Nephron progenitor cell (in vitro differentiated cells): ENCODE results near the gene MESD.

Experiments
- DNase-seq: peaks from one replicate; pipeline ENCODE4 v3.0.0; 2021
- H3K27ac Mint-ChIP-seq: 2 replicates; pipeline ENCODE4 v1.8.0; 2021; ENCODE audit warnings: mild to moderate bottlenecking, moderate library complexity, mixed read lengths
- H3K27me3 Mint-ChIP-seq: 2 replicates; pipeline ENCODE4 v1.8.0; 2021; ENCODE audit warnings: mild to moderate bottlenecking, low read depth, mixed read lengths; ENCODE audit not compliant: poor library complexity
- H3K36me3 Mint-ChIP-seq: 2 replicates; pipeline ENCODE4 v1.8.0; 2021; ENCODE audit warnings: low read depth, mixed read lengths
- H3K4me1 Mint-ChIP-seq: 2 replicates; pipeline ENCODE4 v1.8.0; 2021; ENCODE audit warnings: mixed read lengths
- H3K4me3 Mint-ChIP-seq: 2 replicates; pipeline ENCODE4 v1.8.0; 2021; ENCODE audit warnings: mild to moderate bottlenecking, moderate library complexity, mixed read lengths
- H3K9me3 Mint-ChIP-seq: 2 replicates; pipeline ENCODE4 v1.8.0; 2021; ENCODE audit warnings: mild to moderate bottlenecking, moderate library complexity, mixed read lengths
- CTCF ChIP-seq: fragments of 200-600 bp; sonication (generic); IDR thresholded peaks from 2 replicates; pipeline ENCODE4 v1.5.0; 2021; ENCODE audit warnings: antibody characterized with exemption

The MESD gene

GRCh38 chr15:80953001-80953952, 36.3 kb downstream of the MESD start:
- Mint-ChIP-seq H3K36me3 (peaks cover 23% of the 10 kb centered on the region), H3K9me3 (no peaks in the 10 kb centered on the region), H3K27ac (peak overlapping the region; percentile 3), H3K4me3 (peak overlapping the region; percentile 15), H3K27me3 (no peaks in the 10 kb centered on the region), H3K4me1 (peaks cover 39% of the 10 kb centered on the region)
- DNase-seq, result no peak
- no peak for TF ChIP-seq CTCF

GRCh38 chr15:80951941-80952340, 37.7 kb downstream of the MESD start:
- TF ChIP-seq CTCF, result no peak
- Mint-ChIP-seq H3K27ac (no peak overlapping the region), H3K9me3 (no peaks in the 10 kb centered on the region), H3K36me3 (peaks cover 34% of the 10 kb centered on the region), H3K27me3 (no peaks in the 10 kb centered on the region), H3K4me3 (no peak overlapping the region), H3K4me1 (peaks cover 39% of the 10 kb centered on the region)
- DNase-seq, result no peak

- H3K4me1 Mint-ChIP-seq, result peaks cover 28% of the 10 kb centered on the region
- H3K36me3 Mint-ChIP-seq, result peaks cover 41% of the 10 kb centered on the region
- H3K4me3 Mint-ChIP-seq, result no peak overlapping the region
- no peaks in the 10 kb centered on the region for H3K9me3 Mint-ChIP-seq
- H3K27me3 Mint-ChIP-seq, result no peaks in the 10 kb centered on the region
- no peak overlapping the region for H3K27ac Mint-ChIP-seq
- no peak for TF ChIP-seq CTCF
- no peak for DNase-seq
Measured at GRCh38 chr15:80950291-80951078, 39.1 kb downstream of the MESD start.

- no peak for DNase-seq
- H3K4me3 Mint-ChIP-seq, result no peak overlapping the region
- peaks cover 41% of the 10 kb centered on the region for H3K36me3 Mint-ChIP-seq
- H3K27me3 Mint-ChIP-seq, result no peaks in the 10 kb centered on the region
- no peak overlapping the region for H3K27ac Mint-ChIP-seq
- H3K4me1 Mint-ChIP-seq, result peaks cover 23% of the 10 kb centered on the region
- no peak for TF ChIP-seq CTCF
- H3K9me3 Mint-ChIP-seq, result no peaks in the 10 kb centered on the region
Measured at GRCh38 chr15:80949756-80950155, 39.9 kb downstream of the MESD start.

GRCh38 chr15:80948651-80949292, 40.8 kb downstream of the MESD start:
- no peaks in the 10 kb centered on the region for H3K27me3 Mint-ChIP-seq
- no peak overlapping the region for H3K27ac Mint-ChIP-seq
- peaks cover 46% of the 10 kb centered on the region for H3K36me3 Mint-ChIP-seq
- peaks cover 13% of the 10 kb centered on the region for H3K4me1 Mint-ChIP-seq
- DNase-seq, result no peak
- no peak for TF ChIP-seq CTCF
- no peaks in the 10 kb centered on the region for H3K9me3 Mint-ChIP-seq
- no peak overlapping the region for H3K4me3 Mint-ChIP-seq
